Stimulated activated effector memory CD8-positive, alpha-beta T cell treated with anti-CD3 and anti-CD28 coated beads, Interleukin-12 subunit alpha, Interleukin-12 subunit beta, amount 100 ng/mL, for 72 hours (primary cell): Measurements from ENCODE around the gene GPNMB.

Experiments
- ATAC-seq: fragments of 150-1000 bp; cut with Tn5 transposase; 2 replicates; pipeline ENCODE4 v1.10.0; 2021
- DNase-seq, 2 donors: peaks; one replicate each; pipeline ENCODE4 v3.0.0; 2021 to 2022; ENCODE audit warnings: low spot score in 2 of 2
- H3K27ac Mint-ChIP-seq: one replicate; pipeline ENCODE4 v1.8.0; 2022; ENCODE audit warnings: mild to moderate bottlenecking, mixed read lengths
- H3K36me3 Mint-ChIP-seq: one replicate; pipeline ENCODE4 v1.8.0; 2022; ENCODE audit warnings: mild to moderate bottlenecking, mixed read lengths
- H3K4me1 Mint-ChIP-seq: one replicate; pipeline ENCODE4 v1.8.0; 2022; ENCODE audit warnings: mixed read lengths
- H3K4me3 Mint-ChIP-seq: one replicate; pipeline ENCODE4 v1.8.0; 2022; ENCODE audit warnings: mild to moderate bottlenecking, mixed read lengths
- H3K9me3 Mint-ChIP-seq: one replicate; pipeline ENCODE4 v1.8.0; 2022; ENCODE audit warnings: mixed read lengths

The GPNMB gene

GRCh38 chr7:23276376-23276775 lies 29.8 kb downstream of the GPNMB start:
- Mint-ChIP-seq H3K36me3 (no peaks in the 10 kb centered on the region), H3K4me3 (no peak overlapping the region), H3K9me3 (no peaks in the 10 kb centered on the region), H3K27ac (no peak overlapping the region), H3K4me1 (peaks cover 10% of the 10 kb centered on the region)
- ATAC-seq (no peak), DNase-seq (no peak)

- no peak for ATAC-seq
- no peaks in the 10 kb centered on the region for H3K36me3 Mint-ChIP-seq
- peaks cover 10% of the 10 kb centered on the region for H3K4me1 Mint-ChIP-seq
- H3K27ac Mint-ChIP-seq = no peak overlapping the region
- H3K9me3 Mint-ChIP-seq = no peaks in the 10 kb centered on the region
- no peak overlapping the region for H3K4me3 Mint-ChIP-seq
- no peak for DNase-seq
These were observed 30.4 kb downstream of the GPNMB start for GRCh38 chr7:23276947-23277346.

GRCh38 chr7:23277359-23277989 lies 30.9 kb downstream of the GPNMB start:
- H3K4me3 Mint-ChIP-seq = no peak overlapping the region
- peak; percentile 43 for ATAC-seq
- H3K27ac Mint-ChIP-seq = no peak overlapping the region
- peak in 1 of 2 donors; percentile 64 for DNase-seq
- no peaks in the 10 kb centered on the region for H3K9me3 Mint-ChIP-seq
- peaks cover 10% of the 10 kb centered on the region for H3K4me1 Mint-ChIP-seq
- no peaks in the 10 kb centered on the region for H3K36me3 Mint-ChIP-seq

- Mint-ChIP-seq H3K27ac (no peak overlapping the region), H3K9me3 (no peaks in the 10 kb centered on the region), H3K36me3 (no peaks in the 10 kb centered on the region), H3K4me1 (no peaks in the 10 kb centered on the region), H3K4me3 (no peak overlapping the region)
- DNase-seq = no peak
- no peak for ATAC-seq
These were observed 33.4 kb downstream of the GPNMB start for GRCh38 chr7:23279819-23280525.

GRCh38 chr7:23283086-23283485 lies 36.5 kb downstream of the GPNMB start:
- no peaks in the 10 kb centered on the region for H3K36me3 Mint-ChIP-seq
- peaks cover 7% of the 10 kb centered on the region for H3K4me1 Mint-ChIP-seq
- no peak overlapping the region for H3K4me3 Mint-ChIP-seq
- DNase-seq = no peak
- H3K9me3 Mint-ChIP-seq = no peaks in the 10 kb centered on the region
- ATAC-seq = no peak
- H3K27ac Mint-ChIP-seq = no peak overlapping the region

GRCh38 chr7:23284871-23285270 lies 38.3 kb downstream of the GPNMB start:
- DNase-seq (no peak), ATAC-seq (no peak)
- Mint-ChIP-seq H3K27ac (no peak overlapping the region), H3K36me3 (no peaks in the 10 kb centered on the region), H3K9me3 (no peaks in the 10 kb centered on the region), H3K4me3 (no peak overlapping the region), H3K4me1 (peaks cover 10% of the 10 kb centered on the region)

- Mint-ChIP-seq H3K4me1 (peaks cover 10% of the 10 kb centered on the region), H3K9me3 (no peaks in the 10 kb centered on the region), H3K36me3 (no peaks in the 10 kb centered on the region), H3K4me3 (no peak overlapping the region), H3K27ac (no peak overlapping the region)
- DNase-seq (no peak), ATAC-seq (no peak)
These were observed 39.4 kb downstream of the GPNMB start for GRCh38 chr7:23285657-23286646.

GRCh38 chr7:23287612-23288011 lies 41.0 kb downstream of the GPNMB start:
- no peaks in the 10 kb centered on the region for H3K9me3 Mint-ChIP-seq
- no peaks in the 10 kb centered on the region for H3K36me3 Mint-ChIP-seq
- ATAC-seq (peak; percentile 94), DNase-seq (no peak)
- H3K4me1 Mint-ChIP-seq = peaks cover 10% of the 10 kb centered on the region
- H3K4me3 Mint-ChIP-seq = no peak overlapping the region
- no peak overlapping the region for H3K27ac Mint-ChIP-seq

GRCh38 chr7:23290993-23291392 lies 44.4 kb downstream of the GPNMB start:
- Mint-ChIP-seq H3K4me1 (peaks cover 10% of the 10 kb centered on the region), H3K27ac (no peak overlapping the region), H3K4me3 (no peak overlapping the region), H3K9me3 (no peaks in the 10 kb centered on the region), H3K36me3 (no peaks in the 10 kb centered on the region)
- no peak for DNase-seq
- no peak for ATAC-seq

GRCh38 chr7:23291957-23292560 lies 45.5 kb downstream of the GPNMB start:
- Mint-ChIP-seq H3K9me3 (no peaks in the 10 kb centered on the region), H3K4me3 (no peak overlapping the region), H3K27ac (no peak overlapping the region), H3K36me3 (no peaks in the 10 kb centered on the region), H3K4me1 (peaks cover 10% of the 10 kb centered on the region)
- no peak for DNase-seq
- ATAC-seq = no peak

- no peaks in the 10 kb centered on the region for H3K36me3 Mint-ChIP-seq
- DNase-seq = no peak
- no peak overlapping the region for H3K4me3 Mint-ChIP-seq
- no peak overlapping the region for H3K27ac Mint-ChIP-seq
- no peaks in the 10 kb centered on the region for H3K9me3 Mint-ChIP-seq
- peaks cover 8% of the 10 kb centered on the region for H3K4me1 Mint-ChIP-seq
- ATAC-seq = no peak
These were observed 46.0 kb downstream of the GPNMB start for GRCh38 chr7:23292623-23293022.

- no peak overlapping the region for H3K27ac Mint-ChIP-seq
- no peaks in the 10 kb centered on the region for H3K36me3 Mint-ChIP-seq
- H3K4me1 Mint-ChIP-seq = peaks cover 5% of the 10 kb centered on the region
- no peak overlapping the region for H3K4me3 Mint-ChIP-seq
- no peak for DNase-seq
- no peak for ATAC-seq
- H3K9me3 Mint-ChIP-seq = peaks cover 4% of the 10 kb centered on the region
These were observed 47.0 kb downstream of the GPNMB start for GRCh38 chr7:23293500-23294073.

GRCh38 chr7:23294549-23295400 lies 48.2 kb downstream of the GPNMB start:
- DNase-seq (no peak), ATAC-seq (no peak)
- H3K4me1 Mint-ChIP-seq = peaks cover 13% of the 10 kb centered on the region
- H3K36me3 Mint-ChIP-seq = peaks cover 6% of the 10 kb centered on the region
- H3K4me3 Mint-ChIP-seq = no peak overlapping the region
- peaks cover 4% of the 10 kb centered on the region for H3K9me3 Mint-ChIP-seq
- no peak overlapping the region for H3K27ac Mint-ChIP-seq

GRCh38 chr7:23295401-23295697 lies 48.8 kb downstream of the GPNMB start:
- Mint-ChIP-seq H3K4me1 (peaks cover 19% of the 10 kb centered on the region), H3K27ac (no peak overlapping the region), H3K36me3 (peaks cover 6% of the 10 kb centered on the region), H3K9me3 (peaks cover 4% of the 10 kb centered on the region), H3K4me3 (no peak overlapping the region)
- ATAC-seq = no peak
- DNase-seq = no peak
